Activated CD8-positive, alpha-beta memory T cell treated with anti-CD3 and anti-CD28 coated beads for 1 hour (primary cell): ENCODE measurements around the gene CCDC134.
A peak's percentile ranks its signal among the peaks of the same experiment; 100 is the strongest.
"Not testable (repeated sequence)": the region's sequence is repeated elsewhere in the genome, so short reads cannot be mapped to it uniquely, and the experiment has no call there.

ENCODE experiments used
- DNase-seq, 2 donors: peaks; one replicate each; pipeline ENCODE4 v3.0.0-alpha.2; 2020; ENCODE audit warnings: low read depth in 1 of 2; ENCODE audit errors: extremely low read depth in 1 of 2

The CCDC134 gene

DNA sequence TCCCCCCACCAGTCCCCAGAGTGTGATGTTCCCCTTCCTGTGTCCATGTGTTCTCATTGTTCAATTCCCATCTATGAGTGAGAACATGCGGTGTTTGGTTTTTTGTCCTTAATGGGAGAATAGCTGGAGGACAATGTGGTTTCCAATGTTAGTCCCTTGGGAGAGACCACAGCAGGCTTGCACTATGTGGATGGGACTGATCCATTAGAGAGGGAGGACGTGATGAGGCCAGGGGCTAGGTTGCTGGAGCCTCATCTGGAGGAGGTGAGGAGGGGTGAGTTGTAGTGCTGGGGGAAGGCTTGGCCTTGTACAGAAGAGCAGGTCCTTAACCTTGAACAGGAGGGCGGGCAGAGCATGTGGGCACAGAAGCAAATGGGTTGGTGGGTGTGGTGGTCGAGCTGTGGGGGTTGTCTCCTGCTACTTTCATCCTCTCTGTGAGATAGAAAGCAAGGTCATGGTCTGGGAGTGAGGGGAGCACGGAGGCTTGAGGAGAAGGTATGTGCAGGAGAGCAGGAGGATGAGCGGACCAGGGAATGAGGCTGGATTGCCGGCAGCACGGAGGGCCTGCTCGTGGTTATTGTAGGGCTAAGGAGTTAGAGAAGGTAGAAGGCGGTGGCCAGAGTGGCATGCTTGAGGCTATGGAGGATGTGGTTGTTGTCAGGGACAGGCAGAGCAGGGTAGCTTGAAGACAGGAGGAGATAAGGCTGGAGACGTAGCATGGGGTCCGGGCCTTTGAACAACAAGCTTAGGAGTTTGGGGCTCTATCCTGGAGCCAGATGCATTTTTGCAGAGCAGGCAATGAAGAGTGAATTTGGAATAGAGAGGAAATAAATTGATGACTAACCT, 21.2 kb downstream of the CCDC134 start:
- no peak for DNase-seq

DNA sequence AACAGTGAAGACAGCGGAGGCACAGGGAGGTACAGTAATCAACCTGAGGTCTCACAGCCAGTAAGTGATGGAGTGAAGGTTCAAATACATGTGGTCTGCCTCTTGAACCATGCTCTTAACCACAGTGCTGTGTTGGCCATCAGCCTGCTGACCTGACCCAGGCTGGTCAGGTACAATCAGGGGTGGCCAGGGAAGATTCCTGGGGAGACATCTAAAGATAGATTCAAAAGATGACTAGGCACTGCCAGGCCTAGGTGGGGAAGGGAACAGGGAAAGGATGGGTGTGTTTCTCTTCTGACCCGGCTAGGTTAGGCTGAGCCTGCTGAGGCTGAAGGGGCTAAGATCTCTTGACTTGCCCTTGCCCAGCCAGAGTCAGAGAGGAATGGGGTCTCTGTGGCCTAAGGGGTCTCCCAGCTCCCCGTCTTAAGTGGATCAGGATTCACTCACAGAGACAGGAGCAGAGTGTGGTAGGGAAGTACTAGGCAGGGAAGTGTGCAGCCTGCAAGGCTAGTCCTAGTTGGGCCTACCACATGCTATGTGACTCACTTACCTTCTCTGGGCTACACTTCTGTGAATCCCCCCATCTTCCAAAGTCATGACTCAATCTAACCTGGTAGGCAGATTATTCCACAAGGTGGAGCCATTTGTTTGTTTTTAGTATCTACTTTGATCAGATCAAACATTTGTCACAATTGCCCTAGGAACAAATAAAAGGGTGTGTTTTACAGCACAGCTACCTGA, 22.0 kb downstream of the CCDC134 start:
- no peak for DNase-seq

DNA sequence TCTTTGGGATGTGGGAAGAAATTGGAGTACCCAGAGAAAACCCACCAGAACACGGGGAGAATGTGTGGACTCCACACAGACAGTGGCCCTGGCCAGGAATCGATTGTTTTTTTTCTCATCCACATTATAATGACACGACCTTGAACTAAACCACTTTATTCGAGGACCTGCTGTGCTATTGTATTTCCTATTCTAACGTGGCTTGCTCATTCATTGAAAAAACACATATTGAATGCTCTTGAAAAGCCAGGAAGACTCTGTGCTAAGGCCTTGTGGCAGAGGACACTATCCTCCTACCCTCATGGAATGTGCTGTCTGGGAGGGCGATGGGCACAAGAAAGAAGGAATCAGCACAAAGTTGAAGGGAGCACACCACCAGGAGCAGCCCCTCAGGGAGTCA, 23.3 kb downstream of the CCDC134 start:
- DNase-seq, result no peak

DNA sequence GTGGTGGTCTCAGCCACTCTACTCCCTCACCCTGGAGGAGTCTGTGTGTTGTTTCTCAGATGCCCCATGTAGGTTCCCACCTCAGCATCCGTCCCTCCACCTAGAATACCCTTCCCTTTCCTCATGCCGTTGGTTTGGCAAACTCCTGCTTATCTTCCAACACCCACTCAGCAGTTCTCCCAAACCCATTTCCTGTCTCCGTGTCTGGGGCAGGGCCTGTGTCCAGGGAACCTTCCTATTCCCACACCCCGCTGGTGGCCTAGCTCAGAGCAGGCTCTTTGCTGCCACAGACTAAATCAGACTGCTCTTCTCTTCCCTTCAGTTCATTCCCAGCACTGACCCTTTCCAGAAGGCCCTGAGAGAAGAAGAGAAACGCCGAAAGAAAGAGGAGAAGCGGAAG, 24.9 kb downstream of the CCDC134 start:
- no peak for DNase-seq

DNA sequence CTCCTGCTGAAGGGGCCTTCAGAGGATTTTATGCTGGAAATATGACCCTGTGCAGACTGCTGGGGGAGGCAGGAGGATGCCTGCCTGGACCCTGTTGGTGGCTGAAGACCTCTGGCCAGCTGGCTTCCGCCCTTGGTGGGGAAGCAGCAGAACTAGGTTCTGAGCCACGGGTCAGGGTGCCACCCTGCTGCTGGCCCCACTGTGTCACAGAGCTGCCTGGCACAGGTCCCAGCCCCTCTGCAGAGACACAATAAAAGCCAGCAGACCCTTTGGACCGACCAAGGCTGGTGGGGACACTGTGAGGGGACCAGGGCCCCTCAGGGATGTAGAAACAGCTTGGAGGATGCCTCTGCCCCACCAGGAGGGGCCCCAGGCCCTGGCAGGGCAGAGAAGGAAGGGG, 25.5 kb downstream of the CCDC134 start:
- no peak for DNase-seq

DNA sequence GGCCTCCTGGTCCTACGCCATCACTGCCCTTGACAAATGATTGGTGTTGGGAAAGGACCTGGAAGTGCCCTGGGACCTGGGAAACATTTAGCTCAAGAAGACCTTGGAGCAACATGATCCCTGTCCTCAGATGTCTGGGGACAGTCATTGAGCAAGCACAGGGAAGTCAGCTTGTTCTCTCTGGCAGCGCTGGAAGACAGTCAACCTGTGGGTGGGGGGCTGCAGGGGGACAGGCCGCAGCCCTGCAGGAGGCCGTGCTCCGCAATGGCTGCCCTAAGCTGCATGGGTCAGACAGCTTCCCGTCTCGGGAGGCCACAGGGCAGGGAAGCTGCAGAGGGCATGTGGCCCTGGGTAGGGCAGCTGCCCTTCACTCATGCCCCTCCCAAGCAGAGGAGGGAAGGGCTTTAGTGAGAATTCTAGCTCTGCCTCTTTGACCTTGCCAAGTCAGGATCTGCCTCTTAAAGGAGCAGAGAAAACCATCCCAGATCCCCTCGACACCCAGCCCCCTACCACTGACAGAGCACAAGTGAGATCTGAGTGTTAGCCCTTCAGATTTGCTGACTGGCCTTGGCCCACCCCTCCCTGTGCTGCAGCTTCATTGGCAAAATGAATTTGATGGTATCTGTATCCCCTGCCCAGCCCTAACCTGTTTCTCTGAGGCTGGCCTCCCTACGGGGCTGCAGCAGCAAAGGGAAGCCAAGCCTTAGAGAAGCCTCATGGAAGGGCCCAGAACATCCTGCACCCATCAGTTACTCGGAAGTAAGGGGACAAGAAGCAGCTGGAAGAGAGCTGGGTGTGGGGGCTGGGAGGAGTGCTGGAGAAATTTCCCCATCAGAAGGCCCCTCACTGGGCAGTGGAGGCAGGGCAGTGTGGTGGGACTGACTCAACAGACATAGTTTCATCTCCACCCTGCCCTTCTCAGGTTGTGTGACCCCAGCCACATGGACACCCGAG, 26.2 kb downstream of the CCDC134 start:
- no peak for DNase-seq

DNA sequence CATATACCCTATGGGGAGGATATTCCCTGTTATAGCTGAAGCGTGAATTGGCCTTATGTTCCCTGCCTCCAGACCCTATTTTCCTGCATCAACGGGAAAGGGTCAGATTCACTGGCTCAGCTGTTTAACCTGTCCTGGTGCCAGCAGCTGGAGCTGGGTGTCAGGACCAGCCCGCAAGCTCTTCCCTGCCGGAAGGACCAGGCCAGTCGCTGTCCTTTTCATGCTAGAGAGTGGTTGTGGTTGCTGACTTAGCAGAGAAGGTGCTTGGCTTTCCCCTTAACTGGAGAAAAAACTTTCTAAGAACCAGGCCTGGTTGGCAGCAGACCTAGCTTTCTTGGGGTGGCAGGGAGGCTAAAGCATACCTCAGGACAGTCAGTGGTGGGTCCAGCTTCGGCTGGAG, 27.2 kb downstream of the CCDC134 start:
- DNase-seq, result no peak

DNA sequence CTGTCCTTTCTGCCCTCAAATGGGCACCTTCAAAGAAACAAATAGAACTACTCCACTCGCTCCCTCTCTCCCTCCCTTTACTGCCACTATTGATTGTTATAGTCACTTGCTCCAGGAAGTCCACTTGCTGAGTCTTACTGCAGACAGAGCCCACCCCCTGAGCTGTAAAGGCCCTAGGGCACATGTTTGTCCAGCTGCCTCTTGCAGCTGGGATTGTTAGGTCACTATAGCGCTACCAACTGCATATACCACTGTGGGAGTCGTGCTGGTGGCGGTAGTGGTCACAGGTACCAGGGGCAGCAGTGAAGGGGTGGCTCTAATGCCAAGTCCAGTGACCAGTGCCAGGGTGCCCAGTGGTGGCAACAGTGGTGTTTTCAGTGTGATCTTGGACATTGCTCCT, 28.0 kb downstream of the CCDC134 start:
- no peak for DNase-seq

DNA sequence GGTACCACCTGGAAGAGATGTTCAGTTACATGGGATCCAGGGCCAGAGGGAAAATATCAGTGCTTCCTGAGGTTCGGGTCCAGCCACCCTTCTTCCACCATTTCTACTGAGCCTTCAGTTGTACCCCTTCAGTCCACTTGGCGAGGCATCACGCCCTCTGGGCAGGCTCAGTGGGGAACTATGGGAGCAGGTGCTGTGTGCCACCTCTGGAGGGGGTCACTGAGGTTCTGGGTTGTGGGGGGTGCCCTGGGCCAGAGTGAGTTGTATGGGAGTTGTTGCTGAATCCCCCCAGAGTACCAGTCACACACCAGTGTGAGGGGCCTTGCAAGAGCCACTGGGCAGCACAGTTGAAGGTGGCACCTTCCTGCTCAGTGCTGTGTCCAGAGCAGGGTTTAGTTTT, 29.7 kb downstream of the CCDC134 start:
- no peak for DNase-seq

DNA sequence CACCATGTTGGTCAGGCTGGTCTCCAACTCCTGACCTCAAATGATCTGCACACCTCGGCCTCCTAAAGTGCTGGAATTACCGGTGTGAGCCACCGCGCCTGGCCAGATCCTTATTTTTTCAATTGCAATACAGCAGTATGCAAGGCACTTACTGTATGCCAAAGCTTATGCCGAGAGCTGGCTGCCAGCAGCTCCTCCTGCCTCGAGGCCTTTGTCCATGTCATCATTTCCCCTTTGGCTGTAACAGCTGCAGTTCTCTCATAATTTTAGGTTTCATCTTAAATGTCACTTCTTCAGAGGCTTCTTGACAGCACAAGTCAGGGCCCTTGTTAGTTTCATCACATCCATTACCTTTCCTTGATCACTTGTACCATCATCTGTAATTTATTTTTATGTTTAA, 30.9 kb downstream of the CCDC134 start:
- no peak for DNase-seq

DNA sequence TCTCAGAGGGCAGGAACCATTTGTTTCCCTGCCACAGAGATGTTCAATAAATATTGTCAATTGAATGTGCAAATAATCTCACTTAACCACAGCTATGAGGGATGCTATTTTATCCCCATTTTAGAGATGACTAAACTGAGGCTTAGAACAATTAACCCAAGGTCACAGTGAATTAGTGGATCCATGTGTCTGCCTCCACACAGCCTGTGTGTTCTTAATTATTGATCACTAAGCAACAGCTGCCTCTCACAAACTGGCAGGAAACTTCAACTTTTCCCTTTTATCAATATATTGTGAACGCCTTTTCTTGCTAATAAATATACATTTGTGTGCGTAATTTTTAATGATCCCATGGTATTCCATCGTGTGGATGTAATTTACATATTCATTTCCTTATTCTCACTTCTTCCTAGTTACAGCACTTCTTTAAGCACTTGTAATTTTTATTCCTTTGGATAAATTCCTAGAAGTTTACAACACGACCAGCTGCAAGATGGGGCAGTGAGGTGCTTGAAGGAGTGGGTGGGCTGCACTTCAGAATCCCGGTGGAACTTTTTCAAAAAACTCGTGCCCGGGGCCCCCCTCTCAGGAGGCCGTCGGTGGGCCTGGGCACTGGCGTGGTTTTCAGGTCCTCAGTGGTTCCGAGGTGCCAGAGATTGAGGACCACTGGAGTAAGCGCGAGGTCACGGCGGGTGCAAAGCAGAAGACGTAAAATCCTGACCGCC, 31.5 kb downstream of the CCDC134 start:
- no peak for DNase-seq

DNA sequence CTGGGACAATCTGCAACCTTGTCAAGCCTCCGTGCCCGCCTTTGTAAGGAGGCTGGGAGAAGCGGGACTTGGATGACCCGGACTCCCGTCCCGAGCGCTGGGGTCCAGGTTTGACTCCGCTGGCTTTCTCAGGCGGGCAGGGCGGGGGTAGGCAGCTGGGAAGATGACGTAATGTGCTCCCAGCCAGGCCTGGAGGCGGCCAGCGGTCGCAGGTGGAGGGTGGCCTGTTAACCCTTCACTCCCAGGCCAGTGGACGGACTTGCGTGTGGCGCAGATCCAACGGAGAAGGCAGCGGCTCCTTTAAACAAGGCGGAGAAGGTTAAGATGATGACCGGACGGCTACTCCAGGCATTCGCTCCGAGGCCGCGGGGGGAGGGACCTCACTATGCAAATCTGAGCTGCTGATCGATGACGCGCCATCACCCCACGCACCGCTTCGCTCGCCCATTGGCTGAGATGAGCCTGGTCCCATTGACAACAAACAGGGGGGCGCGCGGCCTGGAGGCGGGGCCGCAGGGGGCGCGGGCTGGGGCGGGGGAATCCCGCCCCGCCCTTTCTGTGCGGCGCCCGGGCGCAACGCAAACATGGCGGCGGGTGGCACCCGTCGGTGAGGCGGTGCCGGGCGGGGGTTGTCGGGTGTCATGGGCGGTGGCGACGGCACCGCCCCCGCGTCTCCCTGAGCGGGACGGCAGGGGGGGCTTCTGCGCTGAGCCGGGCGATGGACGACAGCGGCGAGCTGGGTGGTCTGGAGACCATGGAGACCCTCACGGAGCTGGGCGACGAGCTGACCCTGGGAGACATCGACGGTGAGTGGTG, 32.3 kb downstream of the CCDC134 start, which contains the start of gene SREBF2:
TSS of gene SREBF2 (plus strand) at position 553 of the 816 bp plus-strand sequence. CDS start at position 719, 166 bp downstream.
- DNase-seq, result peak; percentile 97 to 99

DNA sequence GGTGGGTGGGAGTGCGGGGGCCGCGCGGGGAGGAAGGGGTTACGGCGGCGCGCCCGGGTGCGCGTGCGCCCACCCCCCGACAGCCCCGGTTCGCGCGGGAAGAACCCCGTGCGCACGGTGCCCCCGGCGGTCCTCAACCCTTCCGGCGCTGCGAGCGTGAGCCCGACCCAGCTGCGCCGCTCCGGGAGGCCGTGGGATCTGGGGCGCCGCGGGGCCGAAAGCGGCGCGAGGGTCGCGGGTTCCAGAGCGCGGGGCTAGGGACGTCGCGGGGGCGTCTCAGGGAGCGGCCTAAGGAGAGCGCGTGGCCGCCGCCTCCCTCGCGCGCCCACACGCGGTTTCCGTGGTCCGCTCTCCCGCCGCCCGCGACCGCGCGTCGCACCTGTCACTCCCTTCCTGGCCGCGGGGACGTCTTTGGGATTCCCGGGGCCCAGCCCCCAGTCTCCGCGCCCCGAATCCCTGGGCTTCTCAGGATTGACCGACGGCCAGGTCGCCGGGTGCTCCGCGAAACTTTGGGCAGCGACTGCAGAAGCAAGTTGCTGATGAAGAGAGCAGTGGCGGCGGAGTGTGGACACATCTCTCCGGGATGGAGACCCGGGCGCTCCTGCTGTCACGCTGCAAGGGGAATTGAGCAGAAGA, 33.0 kb downstream of the CCDC134 start:
- peak in 1 of 2 donors; percentile 22 for DNase-seq

DNA sequence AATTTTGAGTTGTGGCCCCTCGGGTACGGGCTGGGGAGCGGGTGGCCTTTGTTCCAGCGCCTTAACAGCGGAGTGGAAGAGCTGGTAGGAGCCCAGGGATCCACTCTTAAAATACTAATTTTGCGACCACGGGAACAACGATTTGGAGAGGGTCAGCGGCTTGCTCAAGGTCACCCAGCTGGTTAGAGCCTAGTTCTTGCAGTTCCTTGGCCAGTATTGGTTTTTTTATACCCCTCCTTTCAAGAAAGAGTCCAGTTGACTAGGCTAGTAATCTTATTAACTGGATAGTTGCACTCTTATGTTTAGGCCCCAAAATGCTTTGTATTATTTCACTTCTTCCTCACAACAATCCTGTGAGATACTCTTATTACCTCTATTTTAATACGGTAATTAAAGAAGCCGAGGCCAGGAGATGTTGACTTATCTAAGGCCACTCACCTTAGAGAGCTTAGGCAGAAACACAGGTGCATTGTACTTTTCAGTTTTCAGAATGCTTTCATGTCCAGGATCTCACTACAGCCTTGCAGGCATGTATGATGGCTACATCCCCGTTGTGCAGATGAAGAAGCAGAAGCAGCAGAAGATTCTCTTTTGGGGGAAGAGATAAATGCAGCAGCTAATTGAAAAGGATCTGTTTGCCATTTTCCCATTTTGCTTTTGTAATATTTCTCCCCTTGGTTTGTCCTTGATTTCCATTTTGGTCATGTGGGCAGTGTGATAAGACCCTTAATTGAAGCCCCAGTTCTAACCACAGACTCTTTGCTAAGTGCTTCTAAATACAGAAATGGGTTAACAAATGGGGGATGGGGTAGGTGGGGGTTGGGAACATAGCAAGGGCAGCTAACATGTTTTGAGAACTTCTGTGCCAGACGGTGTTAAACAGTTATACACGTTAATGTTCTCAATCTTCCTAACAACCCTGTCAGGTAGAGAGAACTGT, 33.8 kb downstream of the CCDC134 start:
- DNase-seq, result no peak

DNA sequence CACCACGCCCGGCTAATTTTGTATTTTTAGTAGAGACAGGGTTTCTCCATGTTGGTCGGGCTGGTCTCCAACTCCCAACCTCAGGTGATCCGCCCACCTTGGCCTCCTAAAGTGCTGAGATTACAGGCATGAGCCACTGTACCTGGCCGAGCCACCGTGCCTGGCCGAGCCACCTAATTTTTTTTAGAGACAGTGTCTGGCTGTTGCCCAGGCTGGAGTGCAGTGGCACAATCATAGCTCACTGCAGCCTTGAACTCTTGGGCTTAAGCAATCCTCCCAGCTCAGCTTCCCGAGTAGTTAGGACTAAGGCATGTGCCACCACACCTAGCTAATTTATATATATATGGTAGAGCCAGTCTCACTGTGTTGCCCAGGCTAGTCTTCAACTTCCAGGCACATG, 35.0 kb downstream of the CCDC134 start:
- not testable (repeated sequence) for DNase-seq

DNA sequence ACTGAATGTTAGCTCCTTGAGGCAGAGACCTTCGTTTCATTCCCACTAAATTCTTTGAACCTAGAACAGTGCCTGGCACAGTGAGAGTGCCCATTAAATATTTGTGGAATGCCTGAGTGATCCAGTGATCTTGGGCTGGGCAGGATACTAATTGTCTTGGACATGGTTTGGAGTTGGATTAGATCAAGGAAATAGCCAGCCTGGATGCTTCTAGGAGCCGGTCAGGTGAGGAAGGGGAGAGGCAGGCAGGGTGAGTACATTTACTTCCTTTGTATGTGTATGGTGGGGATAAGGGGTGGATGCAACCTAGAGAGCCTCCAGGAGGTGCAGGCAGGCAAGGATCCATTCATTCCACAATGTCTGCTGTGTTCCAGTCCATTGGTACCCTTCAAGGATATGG, 36.1 kb downstream of the CCDC134 start:
- no peak for DNase-seq

DNA sequence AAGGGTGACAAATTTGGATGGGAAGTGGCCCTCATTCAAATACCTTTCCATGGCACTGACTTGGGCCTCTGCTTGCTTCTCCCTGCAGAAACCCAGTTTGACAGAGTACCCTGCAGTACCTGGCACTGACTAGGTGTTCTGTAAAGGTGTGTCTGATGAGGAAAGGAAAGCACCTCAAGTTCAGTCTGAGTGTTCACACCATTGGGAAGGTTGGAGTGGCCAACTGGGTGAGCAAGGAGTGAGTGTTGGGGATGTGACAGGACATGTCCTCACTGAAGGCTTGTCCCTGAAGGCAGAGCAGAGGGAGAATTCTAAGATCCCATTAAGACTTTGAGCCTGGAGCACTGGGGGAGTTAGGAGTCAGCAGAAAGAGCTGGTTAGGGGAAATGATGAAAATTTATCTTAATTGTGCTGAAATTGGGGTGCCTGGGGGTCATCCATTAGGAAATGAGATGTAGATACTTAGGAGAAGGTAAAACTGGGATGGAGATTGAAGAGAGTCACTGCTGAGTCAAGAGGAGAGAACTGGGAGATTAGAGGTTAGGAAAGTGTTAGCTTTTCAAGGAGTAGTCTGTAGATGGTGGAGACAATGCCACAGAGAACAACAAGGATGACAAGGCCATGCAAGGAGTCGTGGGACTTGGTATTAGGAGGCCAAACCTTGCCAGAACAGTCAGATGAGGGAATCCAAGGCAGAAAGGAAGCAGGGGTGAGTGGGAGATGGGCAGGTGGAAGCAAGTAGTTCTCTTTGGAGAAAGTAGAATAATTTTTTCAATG, 38.6 kb downstream of the CCDC134 start:
- DNase-seq, result no peak
